ENCODE measurements around the gene GAS6.
"Not testable (repeated sequence)": the region's sequence is repeated elsewhere in the genome, so short reads cannot be mapped to it uniquely, and the experiment has no call there.

The GAS6 gene

DNA sequence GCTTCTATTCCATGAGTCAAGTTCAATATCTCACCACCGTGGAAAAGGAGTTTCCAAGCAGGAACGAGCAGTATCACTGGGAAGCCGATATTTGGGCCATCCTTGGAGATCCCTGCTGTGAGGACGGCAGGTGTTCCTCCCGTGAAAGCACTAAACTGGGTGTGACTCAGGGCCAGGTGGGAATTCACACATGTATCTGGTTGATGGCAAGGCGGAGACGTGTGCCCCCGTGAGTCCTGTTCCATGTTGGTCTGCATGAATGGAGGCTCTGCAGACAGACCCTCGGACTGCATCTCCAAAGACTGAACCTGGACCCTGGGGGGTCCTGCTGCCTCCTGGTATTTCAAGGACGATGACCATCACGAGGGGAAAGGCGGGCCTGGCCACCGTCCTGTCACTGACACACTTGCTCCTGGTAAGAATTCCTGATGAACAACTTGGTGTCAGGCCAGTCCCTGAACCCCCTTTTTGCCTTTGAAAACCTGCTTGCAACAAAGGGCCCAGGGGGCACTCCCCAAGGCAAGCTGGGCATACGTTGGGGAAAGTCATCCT is 22.8 kb upstream of the GAS6 start:
- DNase-seq = no peak

DNA sequence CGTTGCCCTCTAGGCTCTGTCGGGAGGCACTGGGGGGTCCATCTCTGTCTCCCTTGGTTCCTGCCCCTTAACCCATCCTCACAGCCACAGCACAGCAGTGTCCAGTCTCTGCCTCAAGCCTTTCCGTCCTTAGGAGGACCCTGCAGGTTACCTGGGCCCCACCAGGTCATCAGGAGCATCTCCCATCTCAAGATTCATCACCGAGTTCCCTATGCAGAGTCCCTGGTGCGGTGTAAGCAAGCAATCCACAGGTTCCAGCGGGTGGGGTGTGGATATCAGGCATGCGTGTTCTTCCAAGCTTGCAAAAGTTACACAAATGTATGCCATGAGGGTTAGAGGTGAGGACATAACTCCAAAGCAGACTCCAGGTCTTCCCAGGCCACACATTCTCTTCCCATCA is 20.9 kb upstream of the GAS6 start:
- DNase-seq = no peak

DNA sequence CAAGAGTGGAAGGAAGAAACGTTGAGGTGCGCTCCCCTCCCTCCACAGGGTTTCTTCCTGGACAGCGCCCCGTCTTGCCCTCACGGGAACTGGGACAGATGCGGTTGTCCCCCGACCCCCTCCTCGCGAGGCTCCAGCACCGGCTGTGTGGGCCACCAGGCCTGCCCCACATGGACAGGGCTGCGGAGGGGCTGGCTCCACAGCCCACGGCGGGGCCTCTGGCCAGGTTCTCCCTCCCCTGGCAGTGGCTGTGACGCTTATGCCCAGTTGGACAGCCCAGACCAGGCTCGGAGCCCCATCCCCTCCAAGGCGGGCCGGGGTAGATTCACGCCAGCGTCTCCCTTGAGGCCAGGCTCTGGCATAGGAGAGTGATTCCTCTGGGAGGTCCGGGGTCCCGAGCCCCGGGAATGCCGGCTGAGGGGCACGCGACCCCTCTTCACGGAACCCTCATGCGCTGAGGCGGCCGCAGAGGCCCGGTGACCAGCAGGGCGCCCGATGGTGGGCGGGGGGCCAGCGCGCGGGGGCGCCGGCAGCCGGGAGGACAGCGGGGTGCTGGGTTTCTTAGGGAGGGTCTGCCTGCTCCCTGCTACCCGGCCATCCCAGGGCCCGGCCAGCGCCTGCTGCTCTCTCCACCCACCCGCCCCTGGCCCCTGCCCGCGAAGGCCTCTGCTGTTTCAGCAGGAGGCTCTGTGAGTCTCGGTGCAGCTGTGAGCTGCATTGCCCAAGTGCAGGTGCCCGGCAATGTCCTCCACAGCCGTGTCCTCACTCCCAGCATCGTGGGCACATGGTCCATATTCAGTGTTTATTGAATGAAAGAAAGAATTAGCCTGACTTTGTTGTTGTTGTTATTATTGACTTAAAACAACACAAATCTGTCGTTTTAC is 20.3 kb upstream of the GAS6 start:
- no peak for DNase-seq

GRCh38 chr13:113883314-113883811 is 19.5 kb upstream of the GAS6 start:
- DNase-seq = no peak

GRCh38 chr13:113882716-113883115 is 18.8 kb upstream of the GAS6 start:
- DNase-seq = no peak

- no peak for DNase-seq
These were observed 18.4 kb upstream of the GAS6 start for GRCh38 chr13:113882267-113882630.

- DNase-seq = no peak
These were observed 17.9 kb upstream of the GAS6 start for GRCh38 chr13:113881614-113882266.

DNA sequence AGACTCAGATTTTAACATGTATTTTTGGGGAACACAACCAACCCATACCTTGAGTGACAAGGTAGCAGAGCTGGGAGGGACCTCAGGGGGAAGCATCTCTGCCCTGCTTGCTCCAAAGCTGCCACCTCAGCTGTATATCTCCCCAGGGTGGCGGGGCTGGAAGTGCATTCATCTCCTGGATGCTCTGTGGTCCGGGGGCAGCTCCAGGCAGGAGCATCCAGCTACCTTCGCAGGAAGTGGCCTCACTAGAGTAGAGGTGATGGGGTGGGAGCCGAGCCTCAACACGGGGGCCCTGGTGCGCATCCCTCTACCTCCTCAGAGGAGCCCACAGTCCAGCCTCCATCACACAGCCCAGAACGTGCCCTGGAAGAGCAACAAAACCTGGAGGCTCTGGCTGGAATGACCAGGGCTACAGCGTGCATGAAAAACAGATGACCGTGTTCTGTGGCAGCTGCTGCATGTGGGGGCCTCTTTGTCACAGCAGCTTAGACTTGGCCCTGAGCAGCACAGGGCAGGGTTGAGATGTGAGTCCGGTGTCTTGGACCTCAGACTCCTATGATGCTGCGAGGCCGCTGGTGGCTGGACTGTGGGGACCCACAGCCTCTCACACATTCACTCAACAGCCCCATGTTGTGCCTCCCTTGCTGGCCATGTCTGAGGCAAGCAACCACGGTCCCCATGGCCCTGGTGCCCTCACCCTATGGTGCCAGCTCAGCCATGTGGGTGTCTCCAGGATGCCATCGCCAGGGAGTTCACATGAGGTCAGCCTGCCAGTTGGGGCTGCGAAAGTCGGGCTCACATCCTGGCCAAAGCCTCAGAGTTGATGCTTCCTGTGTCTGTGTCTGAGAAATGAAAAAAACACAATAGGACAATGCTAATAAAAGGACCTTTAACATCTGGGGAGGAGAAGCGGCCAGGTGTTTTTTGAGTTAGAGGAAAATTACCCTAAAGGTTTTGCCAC is 17.1 kb upstream of the GAS6 start:
- no peak for DNase-seq

DNA sequence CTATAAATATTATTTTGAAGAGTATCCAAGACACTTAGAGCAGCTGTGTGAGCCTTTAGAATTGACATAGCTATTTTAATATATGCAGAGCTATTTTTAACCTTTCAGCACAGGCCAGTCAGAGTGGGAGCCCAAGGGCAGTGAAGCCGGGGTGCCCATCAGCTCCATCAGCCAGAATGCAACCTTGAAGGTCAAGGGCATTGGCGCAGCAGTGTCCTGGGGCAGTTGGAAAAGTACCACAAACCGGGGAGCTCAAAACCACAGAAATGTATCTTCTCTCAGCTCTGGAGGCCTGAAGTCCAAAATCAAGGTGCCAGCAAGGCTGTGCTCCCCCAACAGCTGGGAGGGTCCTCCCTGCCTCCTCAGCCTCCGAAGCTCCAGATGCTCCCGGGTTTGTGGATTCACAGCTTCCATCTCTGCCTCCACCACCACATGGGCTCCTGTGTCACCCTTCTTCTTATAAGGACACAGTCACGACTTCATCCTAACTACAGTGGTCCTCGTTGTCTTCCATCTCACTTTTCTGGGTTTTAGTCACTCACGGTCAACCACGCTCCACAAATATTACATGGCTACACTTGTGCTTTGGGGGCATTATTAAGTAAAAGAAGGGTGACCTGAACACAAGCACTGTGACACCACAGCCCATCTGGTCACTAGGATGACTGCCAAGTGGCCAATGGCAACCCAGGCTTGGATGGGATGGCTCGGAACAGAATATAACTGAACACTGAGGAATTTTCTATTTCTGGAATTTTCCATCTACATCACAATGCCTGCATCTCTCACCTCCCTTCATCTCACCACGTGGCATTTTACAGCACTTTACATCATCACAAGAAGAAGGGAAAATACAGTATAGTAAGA is 15.9 kb upstream of the GAS6 start:
- DNase-seq = no peak

GRCh38 chr13:113879017-113879416 is 15.1 kb upstream of the GAS6 start:
- no peak for DNase-seq

DNA sequence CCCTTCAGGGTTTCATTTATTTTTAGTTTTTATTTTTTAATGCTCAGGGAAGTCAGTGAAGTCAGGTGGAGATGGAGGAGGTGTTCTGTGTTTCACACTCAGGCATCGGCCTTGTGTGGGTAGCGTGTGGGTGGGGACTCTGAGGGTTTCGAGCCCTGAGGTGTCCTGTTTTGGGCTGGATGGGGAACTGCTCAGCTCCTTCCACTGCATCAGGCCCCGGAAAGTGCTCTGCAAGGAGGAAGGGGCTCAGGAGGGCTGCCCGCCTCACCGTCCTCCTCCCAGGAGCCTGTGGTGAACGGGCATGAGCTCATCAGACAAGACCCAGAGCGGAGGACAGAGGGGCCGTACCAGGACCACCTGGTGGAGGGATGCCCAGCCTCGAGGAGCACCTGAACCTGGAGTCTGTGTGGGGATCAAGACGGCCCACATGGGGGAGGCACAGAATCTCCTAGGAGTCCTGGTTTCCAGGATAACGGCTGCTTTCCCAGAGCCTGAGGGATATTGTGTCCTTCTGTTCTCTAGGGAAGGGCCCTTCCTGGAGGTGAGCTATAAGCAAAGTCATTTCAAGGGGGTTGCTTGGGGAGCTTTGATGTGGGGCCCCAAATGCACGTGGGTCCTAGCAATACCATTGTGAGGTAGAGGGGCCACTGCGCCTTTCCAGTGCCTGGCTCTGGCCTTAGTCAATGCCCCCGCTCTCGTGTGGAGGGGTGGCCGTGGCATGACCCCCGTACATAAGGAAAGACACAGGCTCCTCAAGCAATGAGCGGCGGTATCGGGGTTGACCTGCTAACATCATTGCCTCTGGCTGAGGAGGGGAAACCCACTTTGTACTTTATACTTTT is 13.5 kb upstream of the GAS6 start:
- no peak for DNase-seq

- DNase-seq = no peak
These were observed 12.7 kb upstream of the GAS6 start for GRCh38 chr13:113876346-113877148.

DNA sequence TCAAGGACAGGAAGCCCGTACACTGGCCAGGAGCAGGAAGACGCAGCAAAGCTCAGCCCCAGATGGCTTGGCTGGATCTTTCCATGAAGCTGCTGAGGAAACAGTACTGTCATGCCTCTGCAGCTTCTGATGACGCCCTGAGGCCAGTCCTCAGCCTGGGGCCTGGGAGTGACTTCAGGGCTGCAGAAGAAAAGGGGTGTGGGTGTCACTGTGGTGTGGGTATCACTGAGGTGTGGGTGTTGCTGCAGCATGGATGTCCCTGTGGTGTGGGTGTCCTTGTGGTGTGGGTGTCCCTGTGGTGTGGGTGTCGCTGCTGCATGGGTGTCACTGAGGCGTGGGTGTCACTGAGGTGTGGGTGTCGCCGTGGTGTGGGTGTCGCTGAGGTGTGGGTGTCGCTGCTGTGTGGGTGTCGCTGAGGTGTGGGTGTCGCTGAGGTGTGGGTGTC is 12.0 kb upstream of the GAS6 start:
- DNase-seq = no peak

DNA sequence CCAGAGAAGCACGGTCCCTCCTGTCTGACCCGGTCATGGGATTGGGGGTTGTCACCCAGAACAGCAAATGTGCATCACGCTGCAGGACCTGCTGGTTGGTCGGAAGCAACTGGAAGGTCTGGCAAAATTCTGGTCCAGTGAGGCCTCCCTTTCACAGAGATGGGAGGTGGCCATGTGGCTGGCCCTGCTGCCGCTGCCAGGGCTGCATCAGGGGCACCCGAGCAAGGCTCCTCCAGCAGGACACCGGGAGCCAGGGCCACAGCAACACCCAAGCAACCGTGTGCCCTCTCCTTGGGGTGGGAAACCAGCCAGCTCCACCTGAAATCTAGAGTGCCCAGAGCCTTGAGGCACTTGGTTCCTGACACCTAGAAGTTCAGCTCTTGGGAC is 11.5 kb upstream of the GAS6 start:
- no peak for DNase-seq

- DNase-seq = peak in 1 of 2 experiments; percentile 2
These were observed 10.9 kb upstream of the GAS6 start for GRCh38 chr13:113874579-113875428.

- no peak for DNase-seq
These were observed 10.3 kb upstream of the GAS6 start for GRCh38 chr13:113874177-113874576.

DNA sequence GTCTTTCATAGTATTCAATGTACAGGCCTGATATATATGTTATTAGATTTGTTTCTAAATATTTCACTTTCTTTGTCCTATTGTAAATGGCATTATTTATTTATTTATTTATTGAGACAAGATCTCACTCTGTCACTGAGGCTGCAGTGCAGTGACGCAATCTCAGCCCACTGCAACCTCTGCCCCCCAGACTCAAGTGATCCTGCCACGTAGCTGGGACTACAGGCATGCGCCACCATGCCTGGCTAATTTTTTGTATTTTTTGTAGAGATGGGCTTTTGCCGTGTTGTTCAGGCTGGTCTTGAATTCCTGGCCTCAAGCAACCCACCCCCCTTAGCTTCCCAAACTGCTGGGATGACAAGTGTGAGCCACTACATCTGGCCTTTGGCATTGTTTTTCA is 5.4 kb upstream of the GAS6 start:
- DNase-seq = no peak

- not testable (repeated sequence) for DNase-seq
These were observed 4.0 kb upstream of the GAS6 start for GRCh38 chr13:113867913-113868312.

GRCh38 chr13:113865427-113865826 is 1.6 kb upstream of the GAS6 start:
- DNase-seq = no peak

Measured in NCI-H524 (cell line).